HG02970 (cell line): Measurements from ENCODE around the gene PCGF2.

ENCODE experiments used
- ATAC-seq: cut with Tn5 transposase; IDR thresholded peaks from one replicate; pipeline ENCODE4 v1.9.1; 2021; ENCODE audit warnings: mild to moderate bottlenecking, moderate library complexity, moderate number of reproducible peaks; ENCODE audit not compliant: unreplicated experiment, low FRiP score

PCGF2 gene

GRCh38 chr17:38751808-38752307, 3.7 kb upstream of the PCGF2 start:
- ATAC-seq: peak; percentile 31

DNA sequence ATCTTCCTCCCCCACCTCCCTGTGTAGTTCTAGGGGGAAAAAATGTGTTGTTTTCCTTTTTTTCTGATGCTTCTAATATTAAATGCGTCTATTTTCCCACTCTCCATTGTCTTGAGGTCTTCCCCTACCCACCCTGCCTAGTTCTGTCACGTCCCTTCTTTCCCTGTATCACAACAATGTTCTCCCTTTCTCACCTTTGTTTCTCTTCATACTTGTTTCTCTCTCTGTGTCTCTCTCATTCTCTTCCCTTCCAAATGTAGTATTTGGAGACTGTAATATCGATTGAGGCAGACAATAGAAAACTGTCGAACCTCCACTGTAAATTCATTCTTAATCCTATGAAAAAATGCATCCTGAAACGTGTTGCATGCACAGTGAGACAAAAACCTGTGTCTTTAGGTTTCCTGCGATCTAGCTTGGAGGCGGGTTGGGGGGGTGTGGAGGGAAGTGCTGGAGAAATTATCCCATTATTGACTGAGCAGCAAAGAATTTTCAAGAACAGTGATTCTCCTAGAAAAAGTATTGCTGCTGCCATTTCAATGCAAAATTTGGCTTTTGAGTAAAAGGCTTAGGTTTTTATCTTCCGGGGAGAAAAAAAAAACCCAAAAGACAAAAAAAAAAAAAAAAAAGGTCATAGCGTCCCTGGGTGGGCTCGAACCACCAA, 3.1 kb upstream of the PCGF2 start:
- no peak for ATAC-seq

- no peak for ATAC-seq
These were observed 2.4 kb upstream of the PCGF2 start for GRCh38 chr17:38750312-38751121.

- ATAC-seq: no peak
These were observed 1.8 kb upstream of the PCGF2 start for GRCh38 chr17:38750044-38750311.

GRCh38 chr17:38749223-38750043, 1.3 kb upstream of the PCGF2 start:
- no peak for ATAC-seq

DNA sequence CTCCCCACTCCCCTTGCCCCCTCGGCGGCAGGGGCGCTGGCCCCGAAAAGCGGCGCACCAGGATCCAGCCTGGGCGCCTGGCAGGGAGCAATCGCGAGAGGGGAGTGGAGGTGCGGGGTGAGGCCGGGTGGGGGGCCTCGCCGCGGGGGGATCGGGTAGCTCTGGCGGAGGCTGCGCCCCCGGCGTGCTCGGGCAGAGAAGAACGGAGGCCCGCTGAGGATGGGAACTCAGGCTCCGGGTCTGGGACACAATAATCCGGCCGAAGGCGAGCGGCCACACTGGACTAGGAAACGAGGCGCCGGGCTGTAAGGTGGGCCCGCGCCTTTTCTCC, 721 bp upstream of the PCGF2 start:
- ATAC-seq: no peak

DNA sequence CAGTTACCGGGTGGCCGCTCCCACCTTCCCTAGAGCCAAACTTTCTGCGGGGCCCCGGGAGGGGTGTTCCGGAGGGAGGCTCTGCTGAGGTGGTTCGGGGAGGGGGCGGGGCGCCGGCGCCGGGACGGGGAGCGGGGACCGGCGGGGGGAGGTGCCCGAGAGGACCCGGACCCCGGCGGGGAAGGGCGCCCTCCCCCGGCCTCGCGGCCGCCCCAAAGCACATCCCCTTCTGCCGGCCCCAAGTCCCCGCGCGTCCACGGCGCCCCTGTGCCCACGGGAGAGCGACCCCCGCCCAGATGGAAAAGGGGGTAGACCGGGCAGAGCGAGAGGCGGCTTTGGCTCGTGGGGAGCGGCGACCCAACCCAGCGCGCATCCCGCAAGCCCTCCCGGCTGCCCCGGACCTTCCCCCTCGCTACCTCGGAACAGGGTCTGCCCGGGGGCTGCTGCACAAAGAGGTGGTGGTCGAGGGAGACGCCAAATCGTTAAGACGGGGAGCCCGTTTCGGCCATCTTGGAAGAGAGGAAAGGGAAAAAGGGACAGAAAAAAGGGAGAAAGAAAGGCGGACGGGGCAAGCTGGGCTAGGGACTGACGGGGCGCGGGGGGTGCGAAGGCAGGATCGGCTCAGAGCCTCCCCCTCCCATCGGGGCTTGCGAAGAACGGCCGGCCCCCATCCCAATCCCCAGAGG, 530 bp downstream of the PCGF2 start:
- ATAC-seq: no peak

- ATAC-seq: no peak
These were observed 1.2 kb downstream of the PCGF2 start for GRCh38 chr17:38746849-38747462.

- ATAC-seq: no peak
These were observed 1.9 kb downstream of the PCGF2 start for GRCh38 chr17:38746004-38746848.

DNA sequence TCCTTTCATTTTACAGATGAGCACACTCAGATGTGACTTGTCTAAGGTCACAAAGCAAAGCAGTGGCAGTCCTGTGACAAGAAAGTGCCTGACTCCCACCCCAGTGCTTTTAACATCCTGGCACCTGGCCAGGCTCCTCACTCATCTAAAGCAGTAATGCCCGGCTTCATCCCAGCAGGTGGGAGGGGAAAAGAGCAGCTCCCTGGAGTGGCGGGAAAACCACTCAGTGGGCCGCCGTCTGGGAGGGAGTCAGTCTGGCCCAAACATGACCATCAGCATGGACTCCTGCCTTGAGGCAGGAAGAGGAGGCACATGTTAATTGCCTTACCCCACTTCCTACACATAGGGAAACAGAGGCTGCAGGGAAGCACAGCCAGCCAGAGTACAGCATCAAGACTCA, 2.6 kb downstream of the PCGF2 start:
- no peak for ATAC-seq

- ATAC-seq: no peak
These were observed 4.5 kb downstream of the PCGF2 start for GRCh38 chr17:38743556-38744171.

DNA sequence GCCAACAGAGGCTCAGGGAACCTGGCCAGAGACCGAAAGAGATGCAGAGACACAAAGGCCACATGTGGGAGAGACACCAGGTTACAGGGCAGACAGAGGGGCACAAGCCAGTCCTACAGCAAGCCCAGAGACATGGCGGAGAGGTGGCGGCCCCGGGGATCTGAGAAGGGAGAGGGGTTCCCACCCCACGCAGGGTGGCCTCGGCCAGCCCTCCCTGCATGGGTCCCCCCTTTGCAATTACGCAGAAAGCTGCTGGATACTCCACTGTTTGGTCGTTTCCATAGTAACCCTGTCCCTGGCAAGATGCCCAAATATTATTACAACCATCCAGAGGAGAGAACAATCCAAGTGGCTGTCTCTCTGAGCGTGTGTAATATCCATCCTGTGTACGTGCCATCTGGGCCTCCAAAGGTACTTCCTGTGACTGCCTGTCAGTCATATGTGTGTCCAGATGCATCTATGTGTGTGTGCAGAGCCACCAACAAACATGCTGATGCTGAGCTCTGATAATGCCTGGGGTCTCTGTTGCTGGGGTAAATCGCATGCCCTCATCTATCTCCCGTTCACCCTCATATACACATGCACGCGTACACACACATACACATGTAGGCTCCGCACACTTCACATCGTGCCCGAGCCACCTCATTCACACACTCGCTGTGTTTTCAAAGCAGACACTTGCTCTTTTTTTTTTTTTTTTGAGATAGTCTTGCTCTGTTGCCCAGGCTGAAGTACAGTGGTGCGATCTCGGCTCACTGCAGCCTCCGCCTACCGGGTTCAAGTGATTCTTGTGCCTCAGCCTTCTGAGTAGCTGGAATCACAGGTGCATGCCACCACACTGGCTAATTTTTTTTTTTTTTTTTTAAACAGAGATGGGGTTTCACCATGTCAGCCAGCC, 5.5 kb downstream of the PCGF2 start:
- no peak for ATAC-seq

GRCh38 chr17:38741921-38742410, 6.2 kb downstream of the PCGF2 start:
- ATAC-seq: no peak

GRCh38 chr17:38741461-38741860, 6.7 kb downstream of the PCGF2 start:
- no peak for ATAC-seq

DNA sequence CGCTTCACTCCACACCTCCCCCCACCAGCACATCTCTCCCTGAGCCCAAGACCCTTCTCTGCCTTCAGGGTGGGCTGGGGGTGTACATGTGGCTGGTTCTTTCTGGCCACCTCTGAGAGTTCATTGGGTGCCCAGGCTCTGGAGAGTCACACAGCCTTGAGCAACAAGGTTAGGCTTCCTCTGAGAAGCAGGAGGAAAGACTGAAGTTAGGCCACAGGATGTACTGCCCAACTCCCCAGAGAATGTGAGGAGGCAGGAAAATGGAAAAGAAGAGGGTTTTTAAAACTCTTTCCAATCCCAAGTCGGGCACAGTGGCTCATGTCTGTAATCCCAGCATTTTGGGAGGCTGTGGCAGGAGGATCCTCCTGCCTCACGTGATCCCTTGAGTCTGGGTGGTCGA, 7.3 kb downstream of the PCGF2 start:
- no peak for ATAC-seq

- no peak for ATAC-seq
These were observed 8.1 kb downstream of the PCGF2 start for GRCh38 chr17:38740044-38740443.

GRCh38 chr17:38739305-38739704, 8.8 kb downstream of the PCGF2 start:
- no peak for ATAC-seq

DNA sequence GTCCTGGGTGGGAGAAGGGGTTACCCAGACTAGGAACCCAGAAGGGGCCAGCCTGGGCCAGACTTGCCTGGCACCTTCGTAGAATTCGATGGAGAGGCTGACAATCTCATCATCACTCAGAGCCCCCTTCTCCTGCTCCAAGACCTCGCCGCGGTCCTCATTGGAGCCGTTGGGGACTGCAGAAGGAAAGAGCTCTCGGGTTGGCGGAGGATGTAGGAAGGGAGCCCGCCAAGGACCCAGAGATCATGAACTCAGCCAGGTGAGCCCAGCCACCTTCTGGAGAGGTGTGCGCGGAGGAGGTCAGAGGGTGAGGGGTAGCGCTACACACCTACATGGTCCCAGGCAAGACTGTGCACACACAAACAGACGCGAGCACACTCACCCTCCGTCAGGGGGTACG, 9.4 kb downstream of the PCGF2 start:
- ATAC-seq: no peak
